Measurements from ENCODE around the gene SLU7.

DNA sequence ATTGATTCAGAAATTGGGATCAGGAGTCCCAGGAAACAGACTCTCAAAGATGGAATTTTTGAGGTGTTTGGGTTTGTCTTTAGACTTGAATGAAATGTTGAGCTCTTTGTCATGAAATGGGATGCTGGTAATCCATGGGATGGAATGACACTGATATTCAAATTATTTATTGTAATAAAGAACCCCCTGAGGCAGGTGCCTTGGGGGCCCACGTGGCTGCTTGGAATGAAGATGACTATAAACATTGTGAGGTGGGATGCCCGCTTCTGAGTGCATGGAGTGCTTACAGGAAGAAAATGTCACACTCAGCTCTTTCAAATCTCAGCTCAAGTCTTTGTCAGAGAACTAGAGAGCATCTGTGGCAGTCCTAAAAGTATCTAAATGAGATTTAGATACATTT is 38.8 kb downstream of the SLU7 start:
- TF ChIP-seq, protein P1, sequence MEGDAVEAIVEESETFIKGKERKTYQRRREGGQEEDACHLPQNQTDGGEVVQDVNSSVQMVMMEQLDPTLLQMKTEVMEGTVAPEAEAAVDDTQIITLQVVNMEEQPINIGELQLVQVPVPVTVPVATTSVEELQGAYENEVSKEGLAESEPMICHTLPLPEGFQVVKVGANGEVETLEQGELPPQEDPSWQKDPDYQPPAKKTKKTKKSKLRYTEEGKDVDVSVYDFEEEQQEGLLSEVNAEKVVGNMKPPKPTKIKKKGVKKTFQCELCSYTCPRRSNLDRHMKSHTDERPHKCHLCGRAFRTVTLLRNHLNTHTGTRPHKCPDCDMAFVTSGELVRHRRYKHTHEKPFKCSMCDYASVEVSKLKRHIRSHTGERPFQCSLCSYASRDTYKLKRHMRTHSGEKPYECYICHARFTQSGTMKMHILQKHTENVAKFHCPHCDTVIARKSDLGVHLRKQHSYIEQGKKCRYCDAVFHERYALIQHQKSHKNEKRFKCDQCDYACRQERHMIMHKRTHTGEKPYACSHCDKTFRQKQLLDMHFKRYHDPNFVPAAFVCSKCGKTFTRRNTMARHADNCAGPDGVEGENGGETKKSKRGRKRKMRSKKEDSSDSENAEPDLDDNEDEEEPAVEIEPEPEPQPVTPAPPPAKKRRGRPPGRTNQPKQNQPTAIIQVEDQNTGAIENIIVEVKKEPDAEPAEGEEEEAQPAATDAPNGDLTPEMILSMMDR (IDR thresholded peaks at IDR 0.05; ENCODE audit: extremely low read depth in 1 of 2, insufficient read depth in 1 of 2, low read depth in 1 of 2, low read length in 2 of 2) = no peak
- TF ChIP-seq JUN (IDR thresholded peaks at IDR 0.05; ENCODE audit: borderline replicate concordance, insufficient read depth, insufficient read length, low read depth) (no peak), POLR2A (IDR thresholded peaks at IDR 0.05; ENCODE audit: low read depth, low read length) (no peak), POLR2AphosphoS5 (IDR thresholded peaks at IDR 0.05; ENCODE audit: insufficient read depth, low read depth, low read length) (no peak)
- TF ChIP-seq, protein P2, sequence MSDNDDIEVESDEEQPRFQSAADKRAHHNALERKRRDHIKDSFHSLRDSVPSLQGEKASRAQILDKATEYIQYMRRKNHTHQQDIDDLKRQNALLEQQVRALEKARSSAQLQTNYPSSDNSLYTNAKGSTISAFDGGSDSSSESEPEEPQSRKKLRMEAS (IDR thresholded peaks at IDR 0.05; ENCODE audit: insufficient read depth, insufficient read length) = no peak
